Heart left ventricle (tissue), 16 donors: ENCODE measurements around the gene CHMP5. TPM values are rescaled to one million over a fixed set of nuclear protein-coding genes. Genes with fewer than 3 reads are reported as not detected.
A peak's percentile ranks its signal among the peaks of the same experiment; 100 is the strongest.

Source experiments
- ATAC-seq, 4 donors: fragments of 200-7000 bp; cut with Tn5 transposase; one replicate each; pipeline ENCODE4 v1.9.1; 2020 to 2022; ENCODE audit warnings: moderate library complexity in 4 of 4, mild to moderate bottlenecking in 3 of 4, moderate number of reproducible peaks in 1 of 4
- DNase-seq, 5 donors: peaks; one replicate each; pipeline ENCODE4 v3.0.0-alpha.2; 2020
- H3K27ac ChIP-seq, 12 donors: fragments of 200-600 bp; sonication (generic) in 4 of 12; one replicate each; pipeline versions ENCODE4 v1.5.0 to v1.8.0; 2016 to 2022; ENCODE audit warnings: mild to moderate bottlenecking in 2 of 12
- H3K27me3 ChIP-seq, 9 donors: fragments of 200-600 bp; sonication (generic) in 2 of 9; one replicate each; pipeline versions ENCODE4 v1.5.1 to v1.8.0; 2016 to 2022; ENCODE audit warnings: mild to moderate bottlenecking in 3 of 9
- H3K36me3 ChIP-seq, 9 donors: fragments of 200-600 bp; sonication (generic) in 2 of 9; one replicate each; pipeline versions ENCODE4 v1.5.0 to v1.8.0; 2018 to 2022; ENCODE audit warnings: mild to moderate bottlenecking in 2 of 9
- H3K4me1 ChIP-seq, 12 donors: fragments of 200-600 bp; sonication (generic) in 4 of 12; one replicate each; pipeline versions ENCODE4 v1.5.0 to v1.8.0; 2016 to 2022; ENCODE audit warnings: mild to moderate bottlenecking in 3 of 12
- H3K4me3 ChIP-seq, 12 donors: fragments of 200-600 bp; sonication (generic) in 4 of 12; one replicate each; pipeline versions ENCODE4 v1.5.0 to v1.8.0; 2017 to 2022; ENCODE audit warnings: mild to moderate bottlenecking in 9 of 12, moderate library complexity in 4 of 12
- H3K9me3 ChIP-seq, 12 donors: fragments of 200-600 bp; sonication (generic) in 4 of 12; one replicate each; pipeline versions ENCODE4 v1.5.0 to v1.8.0; 2016 to 2022; ENCODE audit warnings: mild to moderate bottlenecking in 1 of 12
- CTCF ChIP-seq, 12 donors: fragments of 200-600 bp; sonication (generic) in 4 of 12; IDR thresholded peaks; one replicate each; pipeline versions ENCODE4 v1.5.0 to v1.8.0; 2018 to 2022; ENCODE audit warnings: antibody characterized with exemption in 12 of 12, mild to moderate bottlenecking in 5 of 12
- POLR2A ChIP-seq, 2 donors: fragments of 450-650 bp; IDR thresholded peaks; one replicate each; pipeline ENCODE4 v1.6.1; 2017; ENCODE audit warnings: antibody characterized with exemption in 2 of 2, mild to moderate bottlenecking in 2 of 2, moderate library complexity in 2 of 2
- WGBS, 4 donors: extraction: QIAGEN DNeasy Blood & Tissue Kit in 2 of 4; methylation state at CpG; one replicate each; pipeline versions ENCODE4 v1.1.5 to v1.1.7; 2013 to 2018; 5-methylcytosine and 5-hydroxymethylcytosine counted together
- intact Hi-C, 10 donors: fragments of 100-400 bp; cut with DNase I; formaldehyde crosslinking; loops; one replicate each; pipeline versions ENCODE4 v1.11.1 to v1.14.2; 2022
- polyA plus RNA-seq, 2 donors: library from polyadenylated mRNA; stranded (reverse); fragments of 200-250 nt; gene quantifications; one replicate each; pipeline ENCODE4 v1.2.3, GENCODE V29; 2013
- total RNA-seq, 9 donors: library from RNA; depleted of rRNA in 2 of 9; stranded (reverse); fragments of >200 nt in 2 of 9; fragmentation: NEBNext Ultra II Directional in 3 of 9; extraction: Animal tissue kit (Norgen Biotek cat#: 25700) in 3 of 9; gene quantifications; one replicate each; pipeline versions ENCODE4 v1.1.0 to v1.2.4, GENCODE V29; 2016 to 2023
- donor health status: ischemic (EF 13 %, LVEDD 7.1; RV severe dilation, severe dysfunction).
- donor health status: healthy with polysubstance abuse.
- donor health status: DM: no; HTN: yes; CAD: no.
- donor health status: DM: no; HTN: no; CAD: no.
- donor health status: ischemic (EF 25% LVEDD 6.9; RV normal size, moderate dysfunction).
- donor health status: ischemic (EF 25% LVEDD 5.7; RV mildly dilated, moderate dysfunction).
- donor health status: healthy.
- donor health status: DM: yes; HTN: yes; CAD: no.
- donor health status: ischemic (EF 35%, LVEDD 5.7; RV mildly dilated, moderate dysfunction).
- donor health status: nonischemic (EF 11% LVEDD 7.7; RV severe dilation, severe dysfunction).
- donor health status: DM: yes; HTN: yes; CAD: no.
- donor health status: PGD.
- donor health status: ischemic (EF 29% LVEDD 5.4; RV normal size, mild dysfunction).
- donor health status: nonischemic (EF 23%, LVEDD 6.1; RV moderate dilation, normal function).

CHMP5 gene
- total and polyA plus RNA-seq, 11 donors = 24.7 to 76.5 (median 53.0) TPM

- DNase-seq = no peak
- Histone ChIP-seq H3K27me3 (no peaks in the 10 kb centered on the region), H3K4me3 (no peak overlapping the region), H3K9me3 (no peaks in the 10 kb centered on the region), H3K27ac (no peak overlapping the region), H3K4me1 (peaks cover 17 to 78% (median 55%) of the 10 kb centered on the region in 12 donors), H3K36me3 (peaks cover 0 to 70% (median 54%) of the 10 kb centered on the region in 9 donors)
- TF ChIP-seq CTCF (IDR thresholded peaks at IDR 0.05) (no peak), POLR2A (IDR thresholded peaks at IDR 0.05) (no peak)
- intact Hi-C loops = loop anchor here in 3 of 10 donors (5.0 to 10.0 kb wide), 3 partner anchors 34 to 431 kb away; no protein-coding TSS in a partner anchor
- WGBS, 4 donors = 83 to 86% (median 84%) methylated on average over 2 of the region's 2 CpGs
- ATAC-seq = no peak
These were observed 28.9 kb downstream of the CHMP5 start for GRCh38 chr9:33293782-33294181.

GRCh38 chr9:33294670-33295432 is 30.0 kb downstream of the CHMP5 start:
- 84 to 91% (median 88%) methylated on average over 12 of the region's 12 CpGs for WGBS, 4 donors
- Histone ChIP-seq H3K4me3 (no peak overlapping the region), H3K4me1 (peaks cover 18 to 79% (median 55%) of the 10 kb centered on the region in 12 donors), H3K27me3 (no peaks in the 10 kb centered on the region), H3K9me3 (no peaks in the 10 kb centered on the region), H3K36me3 (peaks cover 0 to 81% (median 65%) of the 10 kb centered on the region in 9 donors), H3K27ac (no peak overlapping the region)
- intact Hi-C loops = loop anchor here in 3 of 10 donors (5.0 to 10.0 kb wide), 3 partner anchors 32 to 430 kb away; no protein-coding TSS in a partner anchor
- no peak for ATAC-seq
- no peak for TF ChIP-seq CTCF (IDR thresholded peaks at IDR 0.05)
- TF ChIP-seq POLR2A (IDR thresholded peaks at IDR 0.05) = no peak
- no peak for DNase-seq

GRCh38 chr9:33295571-33295970 is 30.7 kb downstream of the CHMP5 start:
- Histone ChIP-seq H3K27ac (no peak overlapping the region), H3K9me3 (no peaks in the 10 kb centered on the region), H3K4me1 (peaks cover 18 to 86% (median 56%) of the 10 kb centered on the region in 12 donors), H3K36me3 (peaks cover 0 to 88% (median 71%) of the 10 kb centered on the region in 9 donors), H3K4me3 (no peak overlapping the region), H3K27me3 (no peaks in the 10 kb centered on the region)
- intact Hi-C loops = loop anchor here in 2 of 10 donors (10.0 kb wide), 2 partner anchors 59 to 429 kb away; no protein-coding TSS in a partner anchor
- TF ChIP-seq CTCF (IDR thresholded peaks at IDR 0.05) = no peak
- DNase-seq = no peak
- no peak for ATAC-seq
- WGBS, 4 donors = 90 to 93% (median 91%) methylated on average over 2 of the region's 2 CpGs

GRCh38 chr9:33297432-33297831 is 32.6 kb downstream of the CHMP5 start:
- no peak overlapping the region for H3K4me3 ChIP-seq
- peak in 4 of 5 donors; percentile 38 to 59 (median 46) for DNase-seq
- intact Hi-C loops = loop anchor here in 2 of 10 donors (10.0 kb wide), 2 partner anchors 57 to 427 kb away; no protein-coding TSS in a partner anchor

More at GRCh38 chr9:33297432-33297831, 32.6 kb downstream of the CHMP5 start:
- Histone ChIP-seq H3K36me3 (peaks cover 0 to 98% (median 84%) of the 10 kb centered on the region in 9 donors), H3K27me3 (no peaks in the 10 kb centered on the region), H3K4me1 (peaks cover 7 to 78% (median 49%) of the 10 kb centered on the region in 12 donors), H3K9me3 (no peaks in the 10 kb centered on the region), H3K27ac (peak overlapping the region in 2 of 12 donors; percentile 0 to 60)
- peak in 3 of 4 donors; percentile 26 to 66 (median 55) for ATAC-seq
- 42 to 54% (median 48%) methylated on average over 1 of the region's 1 CpG for WGBS, 4 donors
- no peak for TF ChIP-seq POLR2A (IDR thresholded peaks at IDR 0.05)
- no peak for TF ChIP-seq CTCF (IDR thresholded peaks at IDR 0.05)
